ENCODE measurements around the gene LRCH3. TPM values are rescaled to one million over a fixed set of nuclear protein-coding genes. Genes with fewer than 3 reads are reported as not detected.

Gene LRCH3
- polyA plus RNA-seq, 1 donor from 2014 or later, result 41.4 TPM

DNA sequence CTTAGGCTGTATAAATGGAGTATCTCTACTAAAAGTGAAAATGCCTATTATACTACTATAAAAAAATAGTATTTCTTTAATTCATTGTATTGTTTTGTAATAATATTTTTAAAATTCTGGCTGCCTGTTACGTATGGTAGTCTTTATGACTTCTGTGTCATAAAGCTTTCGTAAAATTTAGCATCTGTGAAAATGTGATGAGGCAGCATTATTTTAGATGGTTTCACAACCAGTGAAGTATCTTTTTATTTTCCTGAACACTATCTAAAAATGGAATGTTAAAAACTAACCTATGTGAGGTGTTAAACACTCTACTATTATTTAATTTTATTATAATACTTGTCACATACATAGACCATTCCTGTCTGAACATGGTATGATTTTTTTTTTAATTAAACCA is 46.2 kb downstream of the LRCH3 start:
- Histone ChIP-seq H2AFZ (ENCODE audit: low read depth, low read length) (no peak overlapping the region), H3K9ac (ENCODE audit: low read length) (no peak overlapping the region), H3K4me3 (ENCODE audit: low read length) (no peak overlapping the region)

DNA sequence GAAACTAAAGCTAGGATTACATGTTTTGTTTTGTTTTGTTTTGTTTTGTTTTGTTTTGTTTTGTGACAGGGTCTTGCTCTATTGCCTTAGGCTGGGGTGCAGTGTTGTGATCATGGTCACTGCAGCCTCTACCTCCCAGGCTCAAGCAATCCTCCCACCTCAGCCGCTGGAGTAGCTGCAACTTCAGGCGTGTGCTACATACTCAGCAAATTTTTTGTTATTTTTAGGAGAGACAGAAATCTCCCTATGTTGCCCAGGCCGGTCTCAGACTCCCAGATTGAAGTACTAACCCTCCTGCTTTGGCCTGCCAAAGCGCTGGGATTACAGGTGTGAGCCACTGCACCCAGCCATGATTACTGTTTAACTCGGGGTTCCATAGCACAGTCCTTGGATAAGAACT is 50.7 kb downstream of the LRCH3 start:
- H3K4me2 ChIP-seq (ENCODE audit: low read length), result no peak overlapping the region
- no peaks in the 10 kb centered on the region for H3K79me2 ChIP-seq (replicated peaks; ENCODE audit: insufficient read depth, low read length)
- no peaks in the 10 kb centered on the region for H3K27me3 ChIP-seq (ENCODE audit: insufficient read depth, low read depth, low read length)
- H3K4me3 ChIP-seq (ENCODE audit: low read length), result no peak overlapping the region
- H3K9ac ChIP-seq (ENCODE audit: low read length), result no peak overlapping the region
- no peak overlapping the region for H3K27ac ChIP-seq (ENCODE audit: low read length)
- H4K20me1 ChIP-seq (ENCODE audit: insufficient read depth), result no peaks in the 10 kb centered on the region
- H3K9me3 ChIP-seq (ENCODE audit: low read length), result no peaks in the 10 kb centered on the region
- H2AFZ ChIP-seq (ENCODE audit: low read depth, low read length), result no peak overlapping the region
- H3K9me2 ChIP-seq (ENCODE audit: insufficient read depth, low read length), result no peaks in the 10 kb centered on the region
- H3K36me3 ChIP-seq (ENCODE audit: insufficient read depth, low read length), result peaks cover 4% of the 10 kb centered on the region
- H3F3A ChIP-seq (ENCODE audit: insufficient read depth, low read length, poor library complexity, severe bottlenecking), result no peaks in the 10 kb centered on the region
- no peak for TF ChIP-seq POLR2AphosphoS5 (IDR thresholded peaks at IDR 0.05)
- no peak for TF ChIP-seq SMC3 (conservative IDR thresholded peaks at IDR 0.05; ENCODE audit: poor library complexity)
- no peak for TF ChIP-seq MXI1 (conservative IDR thresholded peaks at IDR 0.05; ENCODE audit: poor library complexity, severe bottlenecking)
- no peak for TF ChIP-seq EP300 (conservative IDR thresholded peaks at IDR 0.05; ENCODE audit: poor library complexity, severe bottlenecking)

More for the DNA sequence above, 46.2 kb downstream of the LRCH3 start:
- Histone ChIP-seq H3K79me2 (replicated peaks; ENCODE audit: insufficient read depth, low read length) (no peaks in the 10 kb centered on the region), H3K36me3 (ENCODE audit: insufficient read depth, low read length) (peaks cover 4% of the 10 kb centered on the region), H3K27me3 (ENCODE audit: insufficient read depth, low read depth, low read length) (no peaks in the 10 kb centered on the region), H3K9me3 (ENCODE audit: low read length) (no peaks in the 10 kb centered on the region), H3K27ac (ENCODE audit: low read length) (no peak overlapping the region), H3K9me2 (ENCODE audit: insufficient read depth, low read length) (no peaks in the 10 kb centered on the region), H4K20me1 (ENCODE audit: insufficient read depth) (no peaks in the 10 kb centered on the region), H3F3A (ENCODE audit: insufficient read depth, low read length, poor library complexity, severe bottlenecking) (no peaks in the 10 kb centered on the region), H3K4me2 (ENCODE audit: low read length) (no peak overlapping the region)
- no peak for TF ChIP-seq RAD21 (conservative IDR thresholded peaks at IDR 0.05)
- TF ChIP-seq MXI1 (conservative IDR thresholded peaks at IDR 0.05; ENCODE audit: poor library complexity, severe bottlenecking), result no peak
- TF ChIP-seq, protein P1, sequence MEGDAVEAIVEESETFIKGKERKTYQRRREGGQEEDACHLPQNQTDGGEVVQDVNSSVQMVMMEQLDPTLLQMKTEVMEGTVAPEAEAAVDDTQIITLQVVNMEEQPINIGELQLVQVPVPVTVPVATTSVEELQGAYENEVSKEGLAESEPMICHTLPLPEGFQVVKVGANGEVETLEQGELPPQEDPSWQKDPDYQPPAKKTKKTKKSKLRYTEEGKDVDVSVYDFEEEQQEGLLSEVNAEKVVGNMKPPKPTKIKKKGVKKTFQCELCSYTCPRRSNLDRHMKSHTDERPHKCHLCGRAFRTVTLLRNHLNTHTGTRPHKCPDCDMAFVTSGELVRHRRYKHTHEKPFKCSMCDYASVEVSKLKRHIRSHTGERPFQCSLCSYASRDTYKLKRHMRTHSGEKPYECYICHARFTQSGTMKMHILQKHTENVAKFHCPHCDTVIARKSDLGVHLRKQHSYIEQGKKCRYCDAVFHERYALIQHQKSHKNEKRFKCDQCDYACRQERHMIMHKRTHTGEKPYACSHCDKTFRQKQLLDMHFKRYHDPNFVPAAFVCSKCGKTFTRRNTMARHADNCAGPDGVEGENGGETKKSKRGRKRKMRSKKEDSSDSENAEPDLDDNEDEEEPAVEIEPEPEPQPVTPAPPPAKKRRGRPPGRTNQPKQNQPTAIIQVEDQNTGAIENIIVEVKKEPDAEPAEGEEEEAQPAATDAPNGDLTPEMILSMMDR (IDR thresholded peaks at IDR 0.05; ENCODE audit: poor library complexity, severe bottlenecking), result no peak
- TF ChIP-seq TAF1 (IDR thresholded peaks at IDR 0.05; ENCODE audit: low read depth), result no peak
- TF ChIP-seq POLR2AphosphoS5 (IDR thresholded peaks at IDR 0.05), result no peak
- no peak for TF ChIP-seq EZH2 (IDR thresholded peaks at IDR 0.05; ENCODE audit: borderline replicate concordance, insufficient read depth, low read length, poor library complexity, severe bottlenecking)
- TF ChIP-seq, protein P2, sequence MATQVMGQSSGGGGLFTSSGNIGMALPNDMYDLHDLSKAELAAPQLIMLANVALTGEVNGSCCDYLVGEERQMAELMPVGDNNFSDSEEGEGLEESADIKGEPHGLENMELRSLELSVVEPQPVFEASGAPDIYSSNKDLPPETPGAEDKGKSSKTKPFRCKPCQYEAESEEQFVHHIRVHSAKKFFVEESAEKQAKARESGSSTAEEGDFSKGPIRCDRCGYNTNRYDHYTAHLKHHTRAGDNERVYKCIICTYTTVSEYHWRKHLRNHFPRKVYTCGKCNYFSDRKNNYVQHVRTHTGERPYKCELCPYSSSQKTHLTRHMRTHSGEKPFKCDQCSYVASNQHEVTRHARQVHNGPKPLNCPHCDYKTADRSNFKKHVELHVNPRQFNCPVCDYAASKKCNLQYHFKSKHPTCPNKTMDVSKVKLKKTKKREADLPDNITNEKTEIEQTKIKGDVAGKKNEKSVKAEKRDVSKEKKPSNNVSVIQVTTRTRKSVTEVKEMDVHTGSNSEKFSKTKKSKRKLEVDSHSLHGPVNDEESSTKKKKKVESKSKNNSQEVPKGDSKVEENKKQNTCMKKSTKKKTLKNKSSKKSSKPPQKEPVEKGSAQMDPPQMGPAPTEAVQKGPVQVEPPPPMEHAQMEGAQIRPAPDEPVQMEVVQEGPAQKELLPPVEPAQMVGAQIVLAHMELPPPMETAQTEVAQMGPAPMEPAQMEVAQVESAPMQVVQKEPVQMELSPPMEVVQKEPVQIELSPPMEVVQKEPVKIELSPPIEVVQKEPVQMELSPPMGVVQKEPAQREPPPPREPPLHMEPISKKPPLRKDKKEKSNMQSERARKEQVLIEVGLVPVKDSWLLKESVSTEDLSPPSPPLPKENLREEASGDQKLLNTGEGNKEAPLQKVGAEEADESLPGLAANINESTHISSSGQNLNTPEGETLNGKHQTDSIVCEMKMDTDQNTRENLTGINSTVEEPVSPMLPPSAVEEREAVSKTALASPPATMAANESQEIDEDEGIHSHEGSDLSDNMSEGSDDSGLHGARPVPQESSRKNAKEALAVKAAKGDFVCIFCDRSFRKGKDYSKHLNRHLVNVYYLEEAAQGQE (IDR thresholded peaks at IDR 0.05; ENCODE audit: borderline replicate concordance), result no peak
- TF ChIP-seq EP300 (conservative IDR thresholded peaks at IDR 0.05; ENCODE audit: poor library complexity, severe bottlenecking), result no peak
- no peak for TF ChIP-seq SMC3 (conservative IDR thresholded peaks at IDR 0.05; ENCODE audit: poor library complexity)

All from neural cell (in vitro differentiated cells).